PC-3 (cell line): Measurements from ENCODE around the gene APOL2. TPM values are rescaled to one million over a fixed set of nuclear protein-coding genes. Genes with fewer than 3 reads are reported as not detected.

ENCODE experiments used
- ATAC-seq: fragments of 200-7000 bp; cut with Tn5 transposase; 2 replicates; pipeline ENCODE4 v1.9.1; 2020; ENCODE audit warnings: mild to moderate bottlenecking, moderate library complexity
- BruUV-seq: library from RNA; stranded (reverse); fragments of 400-500 nt; replicated peaks from 2 replicates; lab custom pipeline; 2021; lab: Mats Ljungman, UMichigan
- CTCF ChIA-PET: fragments of 300-600 bp; sonication (Branson Sonifier 250); formaldehyde crosslinking; loops from one replicate; lab custom pipeline; 2022; ENCODE audit warnings: antibody characterized with exemption; lab: Charles Lee
- POLR2A ChIA-PET: fragments of 300-600 bp; sonication (Branson Sonifier 250); formaldehyde crosslinking; loops from one replicate; lab custom pipeline; 2022; ENCODE audit warnings: antibody characterized with exemption; ENCODE audit not compliant: unreplicated experiment; lab: Charles Lee
- DNase-seq: peaks from one replicate; pipeline ENCODE4 v3.0.0-alpha.2; 2015
- H2AFZ ChIP-seq: fragments of 300-600 bp; sonication (generic); 2 replicates; pipeline ENCODE4 v1.6.0; 2016; ENCODE audit warnings: antibody characterized with exemption, low read length
- H3F3A ChIP-seq: fragments of 300-600 bp; sonication (generic); one replicate; pipeline ENCODE4 v1.6.0; 2017; ENCODE audit warnings: antibody characterized with exemption, low read length, control low read depth, mild to moderate bottlenecking; ENCODE audit not compliant: unreplicated experiment
- H3K27ac ChIP-seq: fragments of 300-600 bp; sonication (generic); 2 replicates; pipeline ENCODE4 v1.5.1; 2016; ENCODE audit warnings: mild to moderate bottlenecking, low read length
- H3K27me3 ChIP-seq: fragments of 300-600 bp; sonication (generic); 2 replicates; pipeline ENCODE4 v1.6.1; 2016; ENCODE audit warnings: low read length, mixed read lengths
- H3K36me3 ChIP-seq: fragments of 300-600 bp; sonication (generic); 2 replicates; pipeline ENCODE4 v1.6.1; 2016; ENCODE audit warnings: low read depth, mixed run types, low read length, mixed read lengths
- H3K4me1 ChIP-seq: fragments of 300-600 bp; sonication (generic); 2 replicates; pipeline ENCODE4 v1.5.1; 2016; ENCODE audit warnings: low read length; ENCODE audit not compliant: insufficient read depth
- H3K4me2 ChIP-seq: fragments of 300-600 bp; sonication (generic); 2 replicates; pipeline ENCODE4 v1.6.0; 2016; ENCODE audit warnings: low read length
- H3K4me3 ChIP-seq: fragments of 300-600 bp; sonication (generic); 2 replicates; pipeline ENCODE4 v1.5.1; 2016; ENCODE audit warnings: mild to moderate bottlenecking, low read length, mixed read lengths
- H3K79me2 ChIP-seq: fragments of 300-600 bp; sonication (generic); 2 replicates; pipeline ENCODE4 v1.6.1; 2017; ENCODE audit warnings: low read length, mixed read lengths
- H3K9ac ChIP-seq: fragments of 300-600 bp; sonication (generic); 2 replicates; pipeline ENCODE4 v1.6.0; 2016; ENCODE audit warnings: mild to moderate bottlenecking, low read length
- H3K9me2 ChIP-seq: fragments of 300-600 bp; sonication (generic); replicated peaks from 2 replicates; pipeline ENCODE4 v1.6.1; 2016; ENCODE audit warnings: mixed run types, low read length, mixed read lengths
- H3K9me3 ChIP-seq: fragments of 300-600 bp; sonication (generic); 2 replicates; pipeline ENCODE4 v1.6.1; 2016; ENCODE audit warnings: low read length, mixed read lengths
- H4K20me1 ChIP-seq: fragments of 300-600 bp; sonication (generic); 2 replicates; pipeline ENCODE4 v1.6.1; 2016; ENCODE audit warnings: low read length, mixed read lengths
- EZH2 ChIP-seq: fragments of 300-600 bp; sonication (generic); IDR thresholded peaks from one replicate; pipeline ENCODE4 v1.6.1; 2017; ENCODE audit warnings: antibody characterized with exemption, mild to moderate bottlenecking, low read length; ENCODE audit not compliant: unreplicated experiment
- EZH2phosphoT487 ChIP-seq: fragments of 300-600 bp; sonication (generic); IDR thresholded peaks from 2 replicates; pipeline ENCODE4 v1.6.1; 2018; ENCODE audit warnings: mild to moderate bottlenecking, antibody characterized with exemption, low read length, borderline replicate concordance
- intact Hi-C: fragments of 100-400 bp; cut with micrococcal nuclease; formaldehyde crosslinking; loops from 2 replicates; pipeline ENCODE4 v1.9.0; 2023
- total RNA-seq: library from RNA; depleted of rRNA; stranded (reverse); fragments of >200 nt; gene quantifications from 2 replicates; pipeline ENCODE4 v1.2.3, GENCODE V29; 2014
- TF ChIP-seq, protein P1 (sequence below): fragments of 300-600 bp; sonication (generic); conservative IDR thresholded peaks from 2 replicates; pipeline ENCODE4 v1.5.1; 2017; ENCODE audit warnings: antibody characterized with exemption, low read depth, mild to moderate bottlenecking, low read length

The APOL2 gene
- total RNA-seq, 1 experiment from 2014 or later, result 9.7 TPM

DNA sequence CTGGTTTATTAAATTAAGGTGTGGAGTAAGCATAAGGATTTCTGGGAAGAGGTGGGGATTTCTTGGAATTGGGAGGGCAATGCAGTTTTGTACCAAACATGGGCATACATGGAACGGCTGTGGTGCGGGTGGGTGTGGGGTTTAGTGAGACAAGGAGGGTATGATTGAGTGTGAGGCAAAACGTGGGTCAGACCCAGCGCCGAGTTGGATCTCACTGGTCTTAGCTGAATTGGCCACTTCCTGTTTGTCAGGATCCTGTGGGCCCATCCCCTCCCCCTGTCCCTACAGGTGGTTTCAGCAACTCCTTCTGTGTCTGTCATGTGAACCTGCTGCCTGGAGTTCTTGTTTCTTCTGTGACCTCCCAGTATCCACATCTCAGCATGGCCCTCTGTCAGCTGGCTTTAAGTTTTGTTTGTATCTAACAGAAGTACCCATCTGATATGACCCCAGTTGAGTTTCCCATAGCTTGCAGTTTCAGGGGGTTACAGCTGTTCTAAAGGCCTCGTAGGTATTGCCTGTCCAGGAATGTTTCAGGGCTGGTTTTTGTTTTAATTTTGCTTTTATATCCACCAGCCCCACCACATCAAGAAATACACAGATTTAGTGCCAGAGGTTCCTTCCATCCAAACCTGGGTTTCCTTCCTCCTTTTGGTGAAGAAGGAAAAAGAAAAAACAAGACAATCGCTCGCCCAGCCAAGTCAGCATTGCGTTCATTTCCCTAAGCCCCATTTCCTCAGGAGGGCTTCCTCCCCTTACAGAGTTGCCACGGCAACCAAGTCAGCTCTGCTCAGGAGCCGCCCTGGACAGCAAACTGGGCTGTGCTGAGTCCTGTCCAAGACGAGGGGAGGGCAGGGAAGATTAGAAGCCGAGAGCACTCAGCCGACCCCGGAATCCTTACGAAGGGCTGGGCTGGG is 19.6 kb upstream of the APOL2 start:
- Histone ChIP-seq H2AFZ (no peak overlapping the region), H3K4me2 (no peak overlapping the region), H3K27ac (no peak overlapping the region), H3K4me3 (no peak overlapping the region), H3K27me3 (no peaks in the 10 kb centered on the region), H3K9me2 (no peaks in the 10 kb centered on the region), H3K9ac (no peak overlapping the region), H4K20me1 (no peaks in the 10 kb centered on the region), H3K4me1 (no peaks in the 10 kb centered on the region), H3K9me3 (no peaks in the 10 kb centered on the region), H3K79me2 (no peaks in the 10 kb centered on the region), H3F3A (no peaks in the 10 kb centered on the region), H3K36me3 (no peaks in the 10 kb centered on the region)
- intact Hi-C loops, result no loop called here
- BruUV-seq, result no TSS peak
- TF ChIP-seq, protein P1, sequence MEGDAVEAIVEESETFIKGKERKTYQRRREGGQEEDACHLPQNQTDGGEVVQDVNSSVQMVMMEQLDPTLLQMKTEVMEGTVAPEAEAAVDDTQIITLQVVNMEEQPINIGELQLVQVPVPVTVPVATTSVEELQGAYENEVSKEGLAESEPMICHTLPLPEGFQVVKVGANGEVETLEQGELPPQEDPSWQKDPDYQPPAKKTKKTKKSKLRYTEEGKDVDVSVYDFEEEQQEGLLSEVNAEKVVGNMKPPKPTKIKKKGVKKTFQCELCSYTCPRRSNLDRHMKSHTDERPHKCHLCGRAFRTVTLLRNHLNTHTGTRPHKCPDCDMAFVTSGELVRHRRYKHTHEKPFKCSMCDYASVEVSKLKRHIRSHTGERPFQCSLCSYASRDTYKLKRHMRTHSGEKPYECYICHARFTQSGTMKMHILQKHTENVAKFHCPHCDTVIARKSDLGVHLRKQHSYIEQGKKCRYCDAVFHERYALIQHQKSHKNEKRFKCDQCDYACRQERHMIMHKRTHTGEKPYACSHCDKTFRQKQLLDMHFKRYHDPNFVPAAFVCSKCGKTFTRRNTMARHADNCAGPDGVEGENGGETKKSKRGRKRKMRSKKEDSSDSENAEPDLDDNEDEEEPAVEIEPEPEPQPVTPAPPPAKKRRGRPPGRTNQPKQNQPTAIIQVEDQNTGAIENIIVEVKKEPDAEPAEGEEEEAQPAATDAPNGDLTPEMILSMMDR, result no peak
- TF ChIP-seq EZH2 (no peak), EZH2phosphoT487 (no peak)
- CTCF ChIA-PET, result no interaction called here
- POLR2A ChIA-PET, result no interaction called here
- no peak for DNase-seq
- ATAC-seq, result no peak

DNA sequence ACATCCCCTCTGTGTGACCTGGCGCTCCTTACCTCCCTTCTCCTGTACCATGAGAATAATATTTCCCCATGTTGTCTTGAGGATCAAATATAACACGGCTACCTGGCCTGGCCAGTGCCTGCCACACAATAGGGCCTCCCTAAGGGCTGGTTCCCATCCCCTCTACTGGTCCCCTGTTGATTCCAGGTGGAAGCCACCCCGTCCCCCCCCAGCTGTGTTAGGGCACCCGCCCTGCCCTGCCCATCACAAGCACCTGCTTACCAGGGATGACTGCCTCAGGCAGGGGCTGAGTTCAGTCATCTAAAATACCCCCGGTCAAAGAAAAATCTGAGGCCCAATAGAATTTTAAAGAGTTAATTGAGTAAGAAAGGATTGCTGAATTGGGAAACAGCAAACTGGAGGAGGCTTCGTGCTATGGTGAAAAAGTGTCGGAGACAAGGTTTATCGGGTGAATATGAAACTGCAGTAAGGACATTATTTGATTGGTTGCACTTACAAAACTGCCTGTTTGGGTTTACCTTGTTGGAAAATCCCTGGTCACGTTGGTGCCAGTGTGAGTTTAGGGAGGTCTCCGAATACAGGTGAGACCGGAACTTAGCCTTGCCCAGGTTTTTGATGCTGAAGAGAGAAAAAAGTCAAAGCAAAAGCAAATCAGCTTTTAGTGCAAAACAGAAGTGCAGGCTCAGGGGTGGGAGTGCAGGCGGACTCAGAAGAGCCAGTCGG is 18.8 kb upstream of the APOL2 start:
- H2AFZ ChIP-seq, result no peak overlapping the region
- H3K9me3 ChIP-seq, result no peaks in the 10 kb centered on the region
- no peaks in the 10 kb centered on the region for H4K20me1 ChIP-seq
- no peaks in the 10 kb centered on the region for H3F3A ChIP-seq
- TF ChIP-seq EZH2phosphoT487 (no peak), EZH2 (no peak)
- TF ChIP-seq, protein P1, result no peak
- CTCF ChIA-PET, result no interaction called here
- ATAC-seq, result no peak
- no peaks in the 10 kb centered on the region for H3K79me2 ChIP-seq
- no peak overlapping the region for H3K27ac ChIP-seq
- no peaks in the 10 kb centered on the region for H3K9me2 ChIP-seq
- H3K36me3 ChIP-seq, result no peaks in the 10 kb centered on the region
- H3K4me2 ChIP-seq, result no peak overlapping the region
- no TSS peak for BruUV-seq
- POLR2A ChIA-PET, result no interaction called here
- H3K4me1 ChIP-seq, result no peaks in the 10 kb centered on the region
- H3K4me3 ChIP-seq, result no peak overlapping the region
- intact Hi-C loops, result no loop called here
- no peaks in the 10 kb centered on the region for H3K27me3 ChIP-seq
- H3K9ac ChIP-seq, result no peak overlapping the region
- DNase-seq, result no peak
